GM23338 (cell line): ENCODE measurements around the gene OMG. TPM values are rescaled to one million over a fixed set of nuclear protein-coding genes. Genes with fewer than 3 reads are reported as not detected.

Source experiments
- ATAC-seq: fragments of 200-7000 bp; cut with Tn5 transposase; 3 replicates; pipeline ENCODE4 v1.9.1; 2020
- DNase-seq: peaks from one replicate; pipeline ENCODE4 v3.0.0-alpha.2; 2015; ENCODE audit warnings: low spot score
- H2AFZ ChIP-seq: fragments of 200-600 bp; sonication (generic); 2 replicates; pipeline ENCODE4 v1.8.0; 2016; ENCODE audit warnings: antibody characterized with exemption, mild to moderate bottlenecking, moderate library complexity
- H3F3A ChIP-seq: fragments of 200-600 bp; sonication (generic); replicated peaks from 2 replicates; pipeline ENCODE4 v1.8.0; 2017; ENCODE audit warnings: antibody characterized with exemption, mixed run types, low read depth
- H3K27ac ChIP-seq: fragments of 200-600 bp; sonication (generic); 2 replicates; pipeline ENCODE4 v1.6.1; 2016; ENCODE audit warnings: low read depth
- H3K27me3 ChIP-seq: fragments of 200-600 bp; sonication (generic); 2 replicates; pipeline ENCODE4 v1.8.0; 2016; ENCODE audit warnings: mild to moderate bottlenecking, mixed run types, moderate library complexity; ENCODE audit not compliant: insufficient read depth
- H3K36me3 ChIP-seq: fragments of 200-600 bp; sonication (generic); 2 replicates; pipeline ENCODE4 v1.8.0; 2016; ENCODE audit warnings: mild to moderate bottlenecking; ENCODE audit not compliant: insufficient read depth
- H3K4me1 ChIP-seq: fragments of 200-600 bp; sonication (generic); 2 replicates; pipeline ENCODE4 v1.8.0; 2016; ENCODE audit warnings: mild to moderate bottlenecking, moderate library complexity; ENCODE audit not compliant: insufficient read depth
- H3K4me2 ChIP-seq: fragments of 200-600 bp; sonication (generic); 2 replicates; pipeline ENCODE4 v1.7.1; 2017; ENCODE audit warnings: mixed run types
- H3K4me3 ChIP-seq: fragments of 200-600 bp; sonication (generic); 2 replicates; pipeline ENCODE4 v1.6.1; 2016; ENCODE audit warnings: mixed run types
- H3K79me2 ChIP-seq: fragments of 200-600 bp; sonication (generic); replicated peaks from 2 replicates; pipeline ENCODE4 v1.8.0; 2017; ENCODE audit warnings: mild to moderate bottlenecking; ENCODE audit not compliant: insufficient read depth
- H3K9me2 ChIP-seq: fragments of 200-600 bp; sonication (generic); 2 replicates; pipeline ENCODE4 v1.8.0; 2017; ENCODE audit not compliant: insufficient read depth
- H4K20me1 ChIP-seq: fragments of 200-600 bp; sonication (generic); replicated peaks from 2 replicates; pipeline ENCODE4 v1.8.0; 2017; ENCODE audit warnings: mild to moderate bottlenecking; ENCODE audit not compliant: insufficient read depth
- H3K27ac Mint-ChIP-seq: 2 replicates; pipeline ENCODE4 v1.8.0; 2020; ENCODE audit warnings: inconsistent platforms, mild to moderate bottlenecking, moderate library complexity, mixed read lengths
- H3K27me3 Mint-ChIP-seq: 3 replicates; pipeline ENCODE4 v1.8.0; 2022; ENCODE audit warnings: low read depth, mild to moderate bottlenecking, moderate library complexity, mixed read lengths, inconsistent platforms; ENCODE audit not compliant: insufficient read depth, poor library complexity
- H3K36me3 Mint-ChIP-seq: 3 replicates; pipeline ENCODE4 v1.8.0; 2021; ENCODE audit warnings: low read depth, mild to moderate bottlenecking, inconsistent platforms, moderate library complexity, mixed read lengths
- H3K4me1 Mint-ChIP-seq: 3 replicates; pipeline ENCODE4 v1.8.0; 2020; ENCODE audit warnings: mild to moderate bottlenecking, inconsistent platforms, mixed read lengths
- H3K4me3 Mint-ChIP-seq: 3 replicates; pipeline ENCODE4 v1.8.0; 2021; ENCODE audit warnings: moderate library complexity, mild to moderate bottlenecking, inconsistent platforms, mixed read lengths
- H3K9me3 Mint-ChIP-seq: 3 replicates; pipeline ENCODE4 v1.8.0; 2020; ENCODE audit warnings: moderate library complexity, mild to moderate bottlenecking, inconsistent platforms, mixed read lengths
- CREB1 ChIP-seq: fragments of 250-450 bp; sonication (Bioruptor Pico); IDR thresholded peaks from 2 replicates; pipeline ENCODE4 v1.5.0; 2020; ENCODE audit warnings: low read depth, mild to moderate bottlenecking, moderate library complexity
- CTCF ChIP-seq, 2 experiments: fragments of 200-600 bp in 1 of 2; sonication (generic) in 1 of 2; conservative IDR thresholded peaks; 2 replicates each; pipeline versions ENCODE4 v1.5.1 to v1.6.1; 2016 to 2017; ENCODE audit warnings: antibody characterized with exemption in 2 of 2, low read depth in 2 of 2, mild to moderate bottlenecking in 2 of 2, moderate library complexity in 1 of 2
- ETS1 ChIP-seq: IDR thresholded peaks from 2 replicates; pipeline ENCODE4 v1.6.1; 2016; ENCODE audit warnings: antibody characterized with exemption
- EZH2 ChIP-seq: fragments of 200-600 bp; sonication (generic); IDR thresholded peaks from one replicate; pipeline ENCODE4 v1.8.0; 2017; ENCODE audit warnings: antibody characterized with exemption, mild to moderate bottlenecking, low read depth; ENCODE audit not compliant: unreplicated experiment
- EZH2phosphoT487 ChIP-seq: fragments of 200-600 bp; sonication (generic); IDR thresholded peaks from one replicate; pipeline ENCODE4 v1.8.1; 2018; ENCODE audit warnings: antibody characterized with exemption; ENCODE audit not compliant: unreplicated experiment
- JUNB ChIP-seq: IDR thresholded peaks from one replicate; pipeline ENCODE4 v1.6.1; 2016; ENCODE audit warnings: antibody characterized with exemption; ENCODE audit not compliant: unreplicated experiment
- NANOG ChIP-seq: IDR thresholded peaks from 2 replicates; pipeline ENCODE4 v1.6.1; 2016; ENCODE audit warnings: antibody characterized with exemption, borderline replicate concordance
- POLR2AphosphoS5 ChIP-seq: IDR thresholded peaks from 2 replicates; pipeline ENCODE4 v1.6.1; 2016; ENCODE audit warnings: antibody characterized with exemption, low read depth
- REST ChIP-seq: IDR thresholded peaks from one replicate; pipeline ENCODE4 v1.6.1; 2018; ENCODE audit warnings: antibody characterized with exemption; ENCODE audit not compliant: unreplicated experiment
- STAT1 ChIP-seq: IDR thresholded peaks from one replicate; pipeline ENCODE4 v1.6.1; 2016; ENCODE audit warnings: antibody characterized with exemption; ENCODE audit not compliant: unreplicated experiment
- ZNF114 ChIP-seq: fragments of 250-450 bp; sonication (Bioruptor Pico); IDR thresholded peaks from 2 replicates; pipeline ENCODE4 v1.5.0; 2020; ENCODE audit warnings: mild to moderate bottlenecking, moderate library complexity
- ZNF331 ChIP-seq: fragments of 250-450 bp; sonication (Bioruptor Pico); IDR thresholded peaks from 2 replicates; pipeline ENCODE4 v1.5.0; 2020; ENCODE audit warnings: low read depth, mild to moderate bottlenecking, moderate library complexity
- polyA plus RNA-seq: library from polyadenylated mRNA; unstranded; fragments of >200 nt; fragmentation: Nextera tagmentation; extraction: Ambion mirVana; gene quantifications from 2 replicates; pipeline ENCODE4 v1.2.1, GENCODE V29; 2016
- total RNA-seq: library from RNA; depleted of rRNA; stranded (reverse); fragments of >200 nt; shearing (Covaris generic); gene quantifications from 2 replicates; pipeline ENCODE4 v1.2.3, GENCODE V29; 2014
- TF ChIP-seq, protein P1 (sequence below): fragments of 250-450 bp; sonication (Bioruptor Pico); IDR thresholded peaks from 2 replicates; pipeline ENCODE4 v1.5.0; 2020; ENCODE audit warnings: mild to moderate bottlenecking, moderate library complexity

Gene OMG
- total and polyA plus RNA-seq, 2 experiments from 2014 or later: 0.71 TPM; not detected in 1

DNA sequence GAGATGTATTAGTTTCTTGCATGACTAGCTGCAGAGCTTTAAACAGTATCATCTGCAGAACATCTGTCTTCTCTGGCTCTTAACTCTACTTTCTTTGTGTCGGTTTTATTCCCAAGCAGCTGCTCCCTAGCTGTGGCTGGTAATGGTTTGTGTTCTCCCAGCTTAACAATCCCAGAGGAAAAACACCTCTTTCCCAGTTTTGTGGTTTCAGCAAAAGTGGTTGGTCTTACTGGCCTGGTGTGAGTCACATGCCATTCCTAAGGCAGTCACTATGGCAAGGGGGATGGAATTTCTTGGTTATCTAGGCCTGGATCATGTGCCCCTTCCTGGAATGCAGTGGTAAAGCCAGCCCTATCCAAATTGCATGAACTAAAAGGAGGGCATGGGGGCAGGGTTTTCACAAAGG lies 27.5 kb downstream of the OMG start:
- no peak overlapping the region for H3K4me3 Mint-ChIP-seq
- H3K4me3 ChIP-seq: no peak overlapping the region
- H4K20me1 ChIP-seq: no peaks in the 10 kb centered on the region
- DNase-seq (peak; percentile 79), ATAC-seq (peak; percentile 95)
- H3K9me3 Mint-ChIP-seq: no peaks in the 10 kb centered on the region
- no peaks in the 10 kb centered on the region for H3F3A ChIP-seq
- H3K36me3 Mint-ChIP-seq: peaks cover 12% of the 10 kb centered on the region; the same call in 2 of the 3 replicates
- H3K4me1 ChIP-seq: 0 out of 2 replicates have a peak, but pooled peaks cover 4% of the 10 kb centered on the region
- H3K27me3 Mint-ChIP-seq: peaks cover 2% of the 10 kb centered on the region
- peak overlapping the region; percentile 43; the same call in 1 of the 2 replicates for H3K27ac ChIP-seq
- TF ChIP-seq NANOG (no peak), EZH2 (no peak), REST (no peak), ZNF331 (CRISPR knock-in tag) (no peak), POLR2AphosphoS5 (no peak), CTCF (conservative IDR thresholded peaks at IDR 0.05; ENCODE audit: low read depth in 2 of 2) (no peak), CREB1 (CRISPR knock-in tag) (no peak), ETS1 (no peak), EZH2phosphoT487 (no peak), JUNB (no peak), ZNF114 (no peak), STAT1 (no peak)
- TF ChIP-seq, protein P1, sequence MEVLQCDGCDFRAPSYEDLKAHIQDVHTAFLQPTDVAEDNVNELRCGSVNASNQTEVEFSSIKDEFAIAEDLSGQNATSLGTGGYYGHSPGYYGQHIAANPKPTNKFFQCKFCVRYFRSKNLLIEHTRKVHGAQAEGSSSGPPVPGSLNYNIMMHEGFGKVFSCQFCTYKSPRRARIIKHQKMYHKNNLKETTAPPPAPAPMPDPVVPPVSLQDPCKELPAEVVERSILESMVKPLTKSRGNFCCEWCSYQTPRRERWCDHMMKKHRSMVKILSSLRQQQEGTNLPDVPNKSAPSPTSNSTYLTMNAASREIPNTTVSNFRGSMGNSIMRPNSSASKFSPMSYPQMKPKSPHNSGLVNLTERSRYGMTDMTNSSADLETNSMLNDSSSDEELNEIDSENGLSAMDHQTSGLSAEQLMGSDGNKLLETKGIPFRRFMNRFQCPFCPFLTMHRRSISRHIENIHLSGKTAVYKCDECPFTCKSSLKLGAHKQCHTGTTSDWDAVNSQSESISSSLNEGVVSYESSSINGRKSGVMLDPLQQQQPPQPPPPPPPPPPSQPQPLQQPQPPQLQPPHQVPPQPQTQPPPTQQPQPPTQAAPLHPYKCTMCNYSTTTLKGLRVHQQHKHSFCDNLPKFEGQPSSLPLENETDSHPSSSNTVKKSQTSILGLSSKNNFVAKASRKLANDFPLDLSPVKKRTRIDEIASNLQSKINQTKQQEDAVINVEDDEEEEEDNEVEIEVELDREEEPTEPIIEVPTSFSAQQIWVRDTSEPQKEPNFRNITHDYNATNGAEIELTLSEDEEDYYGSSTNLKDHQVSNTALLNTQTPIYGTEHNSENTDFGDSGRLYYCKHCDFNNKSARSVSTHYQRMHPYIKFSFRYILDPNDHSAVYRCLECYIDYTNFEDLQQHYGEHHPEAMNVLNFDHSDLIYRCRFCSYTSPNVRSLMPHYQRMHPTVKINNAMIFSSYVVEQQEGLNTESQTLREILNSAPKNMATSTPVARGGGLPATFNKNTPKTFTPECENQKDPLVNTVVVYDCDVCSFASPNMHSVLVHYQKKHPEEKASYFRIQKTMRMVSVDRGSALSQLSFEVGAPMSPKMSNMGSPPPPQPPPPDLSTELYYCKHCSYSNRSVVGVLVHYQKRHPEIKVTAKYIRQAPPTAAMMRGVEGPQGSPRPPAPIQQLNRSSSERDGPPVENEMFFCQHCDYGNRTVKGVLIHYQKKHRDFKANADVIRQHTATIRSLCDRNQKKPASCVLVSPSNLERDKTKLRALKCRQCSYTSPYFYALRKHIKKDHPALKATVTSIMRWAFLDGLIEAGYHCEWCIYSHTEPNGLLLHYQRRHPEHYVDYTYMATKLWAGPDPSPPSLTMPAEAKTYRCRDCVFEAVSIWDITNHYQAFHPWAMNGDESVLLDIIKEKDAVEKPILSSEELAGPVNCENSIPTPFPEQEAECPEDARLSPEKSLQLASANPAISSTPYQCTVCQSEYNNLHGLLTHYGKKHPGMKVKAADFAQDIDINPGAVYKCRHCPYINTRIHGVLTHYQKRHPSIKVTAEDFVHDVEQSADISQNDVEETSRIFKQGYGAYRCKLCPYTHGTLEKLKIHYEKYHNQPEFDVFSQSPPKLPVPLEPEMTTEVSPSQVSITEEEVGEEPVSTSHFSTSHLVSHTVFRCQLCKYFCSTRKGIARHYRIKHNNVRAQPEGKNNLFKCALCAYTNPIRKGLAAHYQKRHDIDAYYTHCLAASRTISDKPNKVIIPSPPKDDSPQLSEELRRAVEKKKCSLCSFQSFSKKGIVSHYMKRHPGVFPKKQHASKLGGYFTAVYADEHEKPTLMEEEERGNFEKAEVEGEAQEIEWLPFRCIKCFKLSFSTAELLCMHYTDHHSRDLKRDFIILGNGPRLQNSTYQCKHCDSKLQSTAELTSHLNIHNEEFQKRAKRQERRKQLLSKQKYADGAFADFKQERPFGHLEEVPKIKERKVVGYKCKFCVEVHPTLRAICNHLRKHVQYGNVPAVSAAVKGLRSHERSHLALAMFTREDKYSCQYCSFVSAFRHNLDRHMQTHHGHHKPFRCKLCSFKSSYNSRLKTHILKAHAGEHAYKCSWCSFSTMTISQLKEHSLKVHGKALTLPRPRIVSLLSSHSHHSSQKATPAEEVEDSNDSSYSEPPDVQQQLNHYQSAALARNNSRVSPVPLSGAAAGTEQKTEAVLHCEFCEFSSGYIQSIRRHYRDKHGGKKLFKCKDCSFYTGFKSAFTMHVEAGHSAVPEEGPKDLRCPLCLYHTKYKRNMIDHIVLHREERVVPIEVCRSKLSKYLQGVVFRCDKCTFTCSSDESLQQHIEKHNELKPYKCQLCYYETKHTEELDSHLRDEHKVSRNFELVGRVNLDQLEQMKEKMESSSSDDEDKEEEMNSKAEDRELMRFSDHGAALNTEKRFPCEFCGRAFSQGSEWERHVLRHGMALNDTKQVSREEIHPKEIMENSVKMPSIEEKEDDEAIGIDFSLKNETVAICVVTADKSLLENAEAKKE (CRISPR knock-in tag): no peak
- peaks cover 9% of the 10 kb centered on the region; the same call in 2 of the 3 replicates for H3K4me1 Mint-ChIP-seq
- no peaks in the 10 kb centered on the region for H3K27me3 ChIP-seq
- peak overlapping the region; percentile 89 for H3K27ac Mint-ChIP-seq
- 0 out of 2 replicates have a peak overlapping the region, but pooled peaks have one; percentile 1 for H3K4me2 ChIP-seq
- H3K36me3 ChIP-seq: no peaks in the 10 kb centered on the region
- no peaks in the 10 kb centered on the region for H3K9me2 ChIP-seq
- no peak overlapping the region for H2AFZ ChIP-seq
- no peaks in the 10 kb centered on the region for H3K79me2 ChIP-seq
